Measurements from ENCODE around the gene BCL6B.

GRCh38 chr17:7011942-7012254, 11.0 kb upstream of the BCL6B start:
- TF ChIP-seq CTCF (conservative IDR thresholded peaks at IDR 0.05; ENCODE audit: low read depth in 2 of 2) (no peak), POLR2AphosphoS5 (IDR thresholded peaks at IDR 0.05; ENCODE audit: low read depth) (no peak), EZH2phosphoT487 (IDR thresholded peaks at IDR 0.05; ENCODE audit: unreplicated experiment) (no peak)

Measured in GM23338 (cell line).